RWPE1 (cell line): Measurements from ENCODE around the gene CHRNA9.

ENCODE experiments used
- CTCF ChIA-PET: fragments of 350-600 bp; sonication (Branson Sonifier 250); formaldehyde crosslinking; extraction: SDS; loops from one replicate; lab custom pipeline; 2021; lab: Yijun Ruan, JAX
- POLR2A ChIA-PET: fragments of 400-600 bp; formaldehyde crosslinking; extraction: SDS; loops from one replicate; lab custom pipeline; 2020; ENCODE audit warnings: antibody characterized with exemption; ENCODE audit not compliant: low non-redundant PET; lab: Yijun Ruan, JAX
- DNase-seq: peaks from one replicate; pipeline ENCODE4 v3.0.0; 2012; ENCODE audit warnings: low spot score
- H3K27ac ChIP-seq: fragments of 450-650 bp; 2 replicates; pipeline ENCODE4 v1.5.1; 2017
- TF ChIP-seq, protein P1 (sequence below): fragments of 450-650 bp; conservative IDR thresholded peaks from 2 replicates; pipeline ENCODE4 v1.5.1; 2017; ENCODE audit warnings: low read depth, mild to moderate bottlenecking

CHRNA9 gene

DNA sequence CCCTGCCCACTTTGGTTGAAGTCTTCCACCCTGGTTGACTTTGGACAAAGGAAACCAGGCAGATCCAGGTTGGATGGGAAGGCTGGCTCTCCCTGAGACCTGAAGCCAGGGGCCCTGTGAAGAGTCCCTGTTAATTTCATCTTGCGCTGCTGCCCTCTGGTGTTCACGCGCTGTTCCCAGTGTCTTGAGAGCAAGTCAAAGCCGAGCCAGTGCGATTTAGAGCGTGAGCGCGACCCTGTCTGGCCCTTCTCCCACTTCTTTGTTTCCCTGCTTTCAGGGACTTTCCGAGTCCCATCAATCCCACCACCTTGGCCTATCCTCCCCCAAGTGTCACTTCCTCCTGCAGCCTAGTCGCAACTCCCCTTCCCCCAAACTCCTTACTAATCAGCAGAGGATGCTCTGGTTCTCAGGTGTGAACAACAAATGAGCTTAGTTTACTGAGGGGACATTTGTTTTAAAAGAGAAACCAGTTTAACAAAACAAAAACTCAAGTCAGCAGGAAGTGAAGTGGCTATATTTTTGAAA, 25.8 kb upstream of the CHRNA9 start:
- TF ChIP-seq, protein P1, sequence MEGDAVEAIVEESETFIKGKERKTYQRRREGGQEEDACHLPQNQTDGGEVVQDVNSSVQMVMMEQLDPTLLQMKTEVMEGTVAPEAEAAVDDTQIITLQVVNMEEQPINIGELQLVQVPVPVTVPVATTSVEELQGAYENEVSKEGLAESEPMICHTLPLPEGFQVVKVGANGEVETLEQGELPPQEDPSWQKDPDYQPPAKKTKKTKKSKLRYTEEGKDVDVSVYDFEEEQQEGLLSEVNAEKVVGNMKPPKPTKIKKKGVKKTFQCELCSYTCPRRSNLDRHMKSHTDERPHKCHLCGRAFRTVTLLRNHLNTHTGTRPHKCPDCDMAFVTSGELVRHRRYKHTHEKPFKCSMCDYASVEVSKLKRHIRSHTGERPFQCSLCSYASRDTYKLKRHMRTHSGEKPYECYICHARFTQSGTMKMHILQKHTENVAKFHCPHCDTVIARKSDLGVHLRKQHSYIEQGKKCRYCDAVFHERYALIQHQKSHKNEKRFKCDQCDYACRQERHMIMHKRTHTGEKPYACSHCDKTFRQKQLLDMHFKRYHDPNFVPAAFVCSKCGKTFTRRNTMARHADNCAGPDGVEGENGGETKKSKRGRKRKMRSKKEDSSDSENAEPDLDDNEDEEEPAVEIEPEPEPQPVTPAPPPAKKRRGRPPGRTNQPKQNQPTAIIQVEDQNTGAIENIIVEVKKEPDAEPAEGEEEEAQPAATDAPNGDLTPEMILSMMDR: peak; percentile 85
- H3K27ac ChIP-seq: 0 out of 2 replicates have a peak overlapping the region, but pooled peaks have one; percentile 12
- ChIA-PET POLR2A (no interaction called here), CTCF (interaction anchor here (0.6 to 1.0 kb wide), 7 partner anchors 9 to 253 kb away, joined by 3 to 8 read pairs (median 3); partner anchors contain the start of gene N4BP2)
- peak; percentile 76 for DNase-seq

DNA sequence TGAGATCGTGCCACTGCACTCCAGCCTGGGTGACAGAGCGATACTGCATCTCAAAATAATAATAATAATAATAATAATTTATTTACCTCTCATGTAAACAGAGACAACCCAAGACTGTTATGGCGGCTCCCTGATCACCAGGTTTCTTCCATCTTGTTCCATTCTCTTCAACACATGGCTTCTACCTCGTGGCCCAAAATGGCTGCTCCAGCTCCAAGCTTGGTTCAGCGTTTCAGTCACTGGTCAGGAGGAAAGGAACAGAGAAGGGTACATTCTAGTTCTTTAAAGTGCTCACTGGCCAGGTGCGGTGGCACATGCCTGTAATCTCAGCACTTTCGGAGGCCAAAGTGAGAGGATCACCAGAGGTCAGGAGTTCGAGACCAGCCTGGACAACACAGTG, 24.9 kb upstream of the CHRNA9 start:
- peak overlapping the region; percentile 87 for H3K27ac ChIP-seq
- ChIA-PET CTCF (interaction anchor here (0.6 kb wide), 1 partner anchor 140 kb away, joined by 9 read pairs; no protein-coding TSS in a partner anchor), POLR2A (no interaction called here)
- no peak for DNase-seq
- TF ChIP-seq, protein P1: no peak

DNA sequence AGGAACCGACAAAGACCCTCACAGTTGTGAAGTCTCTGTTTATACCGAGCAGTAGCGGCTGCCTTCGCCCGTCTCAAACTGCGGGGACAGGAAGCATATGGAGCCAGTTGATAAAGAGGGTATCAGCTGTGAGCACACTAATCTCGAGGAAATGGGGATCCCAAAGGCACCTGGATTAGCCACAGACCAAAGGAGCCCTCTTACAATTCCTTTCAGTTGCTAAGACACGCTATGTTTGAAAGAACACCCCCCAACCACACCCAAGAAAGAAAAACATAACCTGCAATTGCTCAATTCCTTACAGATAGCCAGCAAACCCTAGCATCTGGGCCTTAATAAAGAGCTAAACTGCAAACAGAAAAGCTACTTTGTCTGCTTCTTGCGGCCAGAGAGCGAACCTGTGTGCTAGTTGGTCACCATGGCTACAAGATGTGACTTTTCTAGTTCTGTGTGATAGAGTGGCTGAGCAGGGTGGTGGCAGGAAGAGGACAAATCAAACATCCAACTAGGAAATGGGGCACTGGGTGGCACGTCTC, 23.3 kb upstream of the CHRNA9 start:
- POLR2A ChIA-PET: no interaction called here
- CTCF ChIA-PET: interaction anchor here (0.6 to 1.9 kb wide), 2 partner anchors 14 to 523 kb away, joined by 4 to 11 read pairs; no protein-coding TSS in a partner anchor
- peak overlapping the region; percentile 87 for H3K27ac ChIP-seq
- DNase-seq: no peak
- TF ChIP-seq, protein P1: no peak

GRCh38 chr4:40314951-40315350, 20.2 kb upstream of the CHRNA9 start:
- POLR2A ChIA-PET: no interaction called here
- TF ChIP-seq, protein P1: no peak
- no peak for DNase-seq
- no peak overlapping the region for H3K27ac ChIP-seq
- CTCF ChIA-PET: no interaction called here

DNA sequence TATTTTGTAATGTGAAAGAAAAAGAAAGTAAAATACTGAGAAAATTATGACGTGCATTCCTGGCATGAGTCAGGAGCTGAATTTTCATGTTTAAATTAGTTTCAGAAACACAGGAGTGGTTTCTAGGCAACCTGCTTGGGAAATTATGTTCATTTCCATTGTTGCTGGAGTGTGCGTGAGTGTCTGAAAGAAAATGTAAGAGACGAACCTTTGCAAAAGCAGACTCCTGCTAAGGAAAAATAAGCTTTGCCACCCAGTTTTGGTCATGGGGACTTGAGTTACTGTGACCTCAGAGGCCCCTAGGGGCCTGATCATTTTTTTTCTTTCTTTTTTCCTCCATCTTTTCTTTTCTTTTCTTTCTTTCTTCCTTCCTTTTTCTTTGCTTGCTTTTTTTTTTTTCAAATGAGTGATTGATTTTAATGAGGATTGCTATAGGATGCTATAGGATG, 18.8 kb upstream of the CHRNA9 start:
- DNase-seq: peak; percentile 59
- CTCF ChIA-PET: interaction anchor here (0.5 to 2.1 kb wide), 13 partner anchors 8 to 338 kb away, joined by 3 to 20 read pairs (median 4); partner anchors contain the start of gene N4BP2
- TF ChIP-seq, protein P1: no peak
- POLR2A ChIA-PET: interaction anchor here (0.8 to 1.6 kb wide), 4 partner anchors 257 to 568 kb away, joined by 3 to 14 read pairs (median 6); partner anchors contain the start of gene N4BP2
- H3K27ac ChIP-seq: peak overlapping the region; percentile 98

DNA sequence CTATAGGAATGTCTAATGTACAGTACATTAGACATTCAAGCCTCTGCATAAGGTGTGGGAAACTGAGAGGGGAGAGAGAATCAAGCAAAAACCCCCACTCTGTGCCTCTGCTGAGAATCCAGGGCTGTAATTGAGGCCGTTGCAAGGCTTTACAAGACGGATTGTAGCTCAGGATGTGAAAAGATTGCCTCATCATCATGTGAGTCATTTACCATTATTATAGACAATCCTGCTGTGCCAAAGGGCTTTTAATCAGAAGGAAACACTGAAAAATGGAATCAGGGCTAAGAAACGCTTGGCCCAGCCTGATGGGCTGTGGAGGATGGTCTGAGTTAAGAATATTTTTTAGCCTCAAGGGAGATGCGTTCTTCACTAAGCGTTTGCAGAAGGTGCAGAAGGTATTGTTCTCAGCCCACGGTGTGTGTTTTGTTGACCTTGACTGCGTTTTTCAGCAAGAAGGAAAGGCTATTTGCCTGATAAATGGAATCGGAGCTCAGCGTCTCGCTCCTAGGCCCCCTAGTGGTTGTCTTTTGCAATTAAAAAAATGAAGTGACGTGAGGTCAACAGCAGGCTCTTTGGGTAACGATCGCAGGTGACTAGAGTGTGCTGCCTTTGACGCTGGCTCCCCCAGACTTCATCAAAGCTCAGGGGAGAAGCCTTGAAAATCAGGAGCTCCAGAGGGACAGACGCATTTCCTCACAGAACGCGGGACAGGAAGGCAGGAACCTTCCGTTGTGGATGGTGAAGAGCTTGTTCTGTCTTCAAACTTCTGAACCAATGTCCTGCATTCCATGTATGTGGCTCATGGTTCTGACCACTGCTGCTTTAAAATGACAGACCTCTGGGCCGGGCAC, 18.1 kb upstream of the CHRNA9 start:
- peak overlapping the region; percentile 98 for H3K27ac ChIP-seq
- CTCF ChIA-PET: interaction anchor here (0.5 to 2.1 kb wide), 18 partner anchors 9 to 940 kb away, joined by 3 to 20 read pairs (median 3); partner anchors contain the start of gene N4BP2
- POLR2A ChIA-PET: interaction anchor here (0.9 to 1.6 kb wide), 3 partner anchors 258 to 261 kb away, joined by 3 to 14 read pairs (median 4); partner anchors contain the start of gene N4BP2

More for the DNA sequence above, 18.1 kb upstream of the CHRNA9 start:
- TF ChIP-seq, protein P1: peak; percentile 80
- peak; percentile 73 for DNase-seq
